Common myeloid progenitor, CD34-positive (primary cell): ENCODE data around the gene BIVM.

ENCODE experiments used
- CTCF ChIA-PET: fragments of 350-600 bp; sonication (Branson Sonifier 250); formaldehyde crosslinking; loops from one replicate; lab custom pipeline; 2021; ENCODE audit warnings: antibody characterized with exemption; lab: Charles Lee
- POLR2A ChIA-PET: fragments of 350-600 bp; sonication (Branson Sonifier 250); formaldehyde crosslinking; loops from one replicate; lab custom pipeline; 2021; ENCODE audit warnings: antibody characterized with exemption; lab: Charles Lee
- DNase-seq, 3 donors: peaks; one replicate each; pipeline versions ENCODE4 v3.0.0 to v3.0.0-alpha.2; 2013
- H3K27ac ChIP-seq, 2 experiments: 1 replicate in 1 of 2; 2 replicates in 1 of 2; pipeline ENCODE4 v1.7.0; 2013; ENCODE audit warnings: inconsistent platforms in 2 of 2, low read length in 2 of 2, mild to moderate bottlenecking in 2 of 2, low read depth in 1 of 2, moderate library complexity in 1 of 2; ENCODE audit not compliant: severe bottlenecking in 2 of 2, insufficient read depth in 1 of 2, poor library complexity in 1 of 2
- H3K27me3 ChIP-seq, 5 experiments: replicated peaks in 2 of 5; 1 replicate in 3 of 5; 2 replicates in 2 of 5; pipeline versions ENCODE4 v1.6.1 to v1.7.0; 2013; ENCODE audit warnings: low read length in 4 of 5, mild to moderate bottlenecking in 2 of 5, moderate library complexity in 2 of 5, inconsistent platforms in 1 of 5; ENCODE audit not compliant: insufficient read depth in 5 of 5, control insufficient read depth in 4 of 5
- H3K36me3 ChIP-seq, 4 experiments: 1 replicate in 2 of 4; 2 replicates in 2 of 4; pipeline versions ENCODE4 v1.6.1 to v1.7.0; 2013; ENCODE audit warnings: low read length in 3 of 4, control low read depth in 1 of 4, mild to moderate bottlenecking in 1 of 4; ENCODE audit not compliant: control insufficient read depth in 4 of 4, insufficient read depth in 4 of 4
- H3K4me1 ChIP-seq, 4 experiments: 1 replicate in 3 of 4; 2 replicates in 1 of 4; pipeline versions ENCODE4 v1.6.1 to v1.7.1; 2013; ENCODE audit warnings: low read length in 3 of 4, mild to moderate bottlenecking in 3 of 4, control low read depth in 1 of 4, inconsistent platforms in 1 of 4, moderate library complexity in 1 of 4; ENCODE audit not compliant: control insufficient read depth in 4 of 4, insufficient read depth in 4 of 4; ENCODE audit errors: control extremely low read depth in 1 of 4
- H3K4me3 ChIP-seq, 7 experiments: 1 replicate in 4 of 7; 2 replicates in 3 of 7; pipeline versions ENCODE4 v1.5.1 to v1.7.0; 2013; ENCODE audit warnings: mild to moderate bottlenecking in 7 of 7, low read length in 6 of 7, moderate library complexity in 6 of 7, inconsistent platforms in 2 of 7, low read depth in 2 of 7, control low read depth in 1 of 7; ENCODE audit not compliant: insufficient read depth in 4 of 7, control insufficient read depth in 1 of 7; ENCODE audit errors: extremely low read depth in 1 of 7
- H3K9me3 ChIP-seq, 5 experiments: 1 replicate in 4 of 5; 2 replicates in 1 of 5; pipeline versions ENCODE4 v1.6.1 to v1.7.1; 2013; ENCODE audit warnings: low read length in 4 of 5, mild to moderate bottlenecking in 2 of 5, inconsistent platforms in 1 of 5, low read depth in 1 of 5, moderate library complexity in 1 of 5; ENCODE audit not compliant: control insufficient read depth in 4 of 5, insufficient read depth in 2 of 5; ENCODE audit errors: control extremely low read depth in 1 of 5
- WGBS: methylation state at CpG from one replicate; pipeline ENCODE4 v1.1.5; 2013; ENCODE audit not compliant: insufficient coverage; 5-methylcytosine and 5-hydroxymethylcytosine counted together

The BIVM gene

DNA sequence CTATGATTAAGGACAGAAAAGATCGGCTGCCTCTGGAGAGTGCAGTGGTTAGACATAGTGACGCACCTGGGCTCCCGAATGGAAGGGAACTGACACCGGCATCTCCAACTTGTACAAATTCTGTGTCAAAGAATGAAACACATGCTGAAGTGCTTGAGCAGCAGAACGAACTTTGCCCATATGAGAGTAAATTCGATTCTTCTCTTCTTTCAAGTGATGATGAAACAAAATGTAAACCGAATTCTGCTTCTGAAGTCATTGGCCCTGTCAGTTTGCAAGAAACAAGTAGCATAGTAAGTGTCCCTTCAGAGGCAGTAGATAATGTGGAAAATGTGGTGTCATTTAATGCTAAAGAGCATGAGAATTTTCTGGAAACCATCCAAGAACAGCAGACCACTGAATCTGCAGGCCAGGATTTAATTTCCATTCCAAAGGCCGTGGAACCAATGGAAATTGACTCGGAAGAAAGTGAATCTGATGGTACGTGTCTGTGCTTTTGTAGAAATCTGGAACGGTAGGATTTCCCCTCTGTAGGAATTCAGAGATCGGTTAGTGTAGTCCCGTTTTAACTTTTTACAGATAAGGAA lies 63.8 kb downstream of the BIVM start:
- no peak overlapping the region for H3K27ac ChIP-seq
- peaks cover 0 to 6% (median 0%) of the 10 kb centered on the region in 5 experiments for H3K9me3 ChIP-seq
- ChIA-PET POLR2A (interaction anchor here (0.6 kb wide), 1 partner anchor 26 kb away, joined by 3 read pairs; no protein-coding TSS in a partner anchor), CTCF (interaction anchor here (1.5 kb wide), 1 partner anchor 8 kb away, joined by 9 read pairs; no protein-coding TSS in a partner anchor)
- H3K4me3 ChIP-seq: no peak overlapping the region
- H3K4me1 ChIP-seq: peaks cover 0 to 5% (median 2%) of the 10 kb centered on the region in 4 experiments
- H3K27me3 ChIP-seq: no peaks in the 10 kb centered on the region
- 97% methylated on average over 12 of the region's 13 CpGs for WGBS
- DNase-seq: no peak
- H3K36me3 ChIP-seq: peaks cover 36 to 96% (median 69%) of the 10 kb centered on the region in 4 experiments

DNA sequence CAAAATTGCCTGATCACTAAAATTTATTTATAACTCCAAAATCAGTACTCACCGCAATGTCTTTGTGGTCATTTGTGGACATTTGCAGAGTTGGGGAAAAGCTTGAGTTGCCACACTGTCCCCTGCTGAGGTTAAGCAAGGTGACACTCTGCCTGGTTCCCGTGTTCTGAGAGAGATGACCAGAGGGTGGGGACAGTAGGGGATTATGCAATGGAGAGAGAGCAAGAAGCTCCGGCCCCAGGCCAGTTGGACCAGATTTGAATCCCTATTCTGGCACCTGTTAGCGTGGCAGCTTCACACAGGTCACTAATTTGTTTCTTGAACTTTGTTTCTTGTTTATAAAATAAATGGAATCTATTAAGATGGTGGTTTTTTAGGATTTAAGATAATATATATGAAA lies 64.7 kb downstream of the BIVM start:
- ChIA-PET CTCF (interaction anchor here (1.1 to 1.6 kb wide), 2 partner anchors 15 to 17 kb away, joined by 3 to 6 read pairs; partner anchors contain the start of gene ERCC5), POLR2A (no interaction called here)
- H3K9me3 ChIP-seq: peaks cover 0 to 6% (median 0%) of the 10 kb centered on the region in 5 experiments
- H3K27me3 ChIP-seq: no peaks in the 10 kb centered on the region
- DNase-seq: no peak
- H3K4me3 ChIP-seq: no peak overlapping the region
- no peak overlapping the region for H3K27ac ChIP-seq
- 100% methylated on average over 2 of the region's 4 CpGs for WGBS
- H3K36me3 ChIP-seq: peaks cover 43 to 96% (median 71%) of the 10 kb centered on the region in 4 experiments
- peaks cover 0 to 5% (median 2%) of the 10 kb centered on the region in 4 experiments for H3K4me1 ChIP-seq

DNA sequence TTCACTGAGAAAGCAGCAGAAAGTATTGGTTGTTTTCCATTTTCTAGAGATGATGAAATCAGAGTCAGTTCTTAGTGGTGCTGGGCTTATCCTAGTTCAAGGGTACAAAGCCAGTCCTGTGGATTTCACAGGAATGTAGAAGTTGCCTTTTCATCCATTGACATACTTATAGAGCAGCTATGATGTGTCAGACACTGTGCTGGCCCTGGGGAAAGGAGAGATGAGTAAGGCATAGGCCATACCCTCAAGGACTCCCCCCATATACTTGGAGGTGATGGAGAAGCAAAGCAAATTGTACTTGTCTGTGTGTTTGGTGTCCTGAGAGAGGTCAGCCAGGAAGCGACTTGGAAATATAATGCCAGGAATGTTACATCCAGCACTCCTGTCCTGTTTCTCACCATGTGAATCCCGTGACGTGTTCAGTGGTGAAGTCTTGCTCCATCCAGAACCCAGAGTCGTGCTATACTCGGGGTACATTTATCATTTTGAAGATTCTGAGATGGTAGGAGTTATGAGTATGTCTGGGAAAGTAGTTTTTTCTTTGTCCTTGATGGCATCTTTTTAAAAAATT lies 69.5 kb downstream of the BIVM start:
- POLR2A ChIA-PET: no interaction called here
- CTCF ChIA-PET: interaction anchor here (1.2 kb wide), 1 partner anchor 12 kb away, joined by 6 read pairs; no protein-coding TSS in a partner anchor
- 100% methylated on average over 3 of the region's 5 CpGs for WGBS
- DNase-seq: no peak
- Histone ChIP-seq H3K9me3 (peaks cover 0 to 6% (median 0%) of the 10 kb centered on the region in 5 experiments), H3K36me3 (peaks cover 29 to 78% (median 56%) of the 10 kb centered on the region in 4 experiments), H3K4me3 (no peak overlapping the region), H3K4me1 (peaks cover 0 to 5% (median 2%) of the 10 kb centered on the region in 4 experiments), H3K27ac (no peak overlapping the region), H3K27me3 (no peaks in the 10 kb centered on the region)

DNA sequence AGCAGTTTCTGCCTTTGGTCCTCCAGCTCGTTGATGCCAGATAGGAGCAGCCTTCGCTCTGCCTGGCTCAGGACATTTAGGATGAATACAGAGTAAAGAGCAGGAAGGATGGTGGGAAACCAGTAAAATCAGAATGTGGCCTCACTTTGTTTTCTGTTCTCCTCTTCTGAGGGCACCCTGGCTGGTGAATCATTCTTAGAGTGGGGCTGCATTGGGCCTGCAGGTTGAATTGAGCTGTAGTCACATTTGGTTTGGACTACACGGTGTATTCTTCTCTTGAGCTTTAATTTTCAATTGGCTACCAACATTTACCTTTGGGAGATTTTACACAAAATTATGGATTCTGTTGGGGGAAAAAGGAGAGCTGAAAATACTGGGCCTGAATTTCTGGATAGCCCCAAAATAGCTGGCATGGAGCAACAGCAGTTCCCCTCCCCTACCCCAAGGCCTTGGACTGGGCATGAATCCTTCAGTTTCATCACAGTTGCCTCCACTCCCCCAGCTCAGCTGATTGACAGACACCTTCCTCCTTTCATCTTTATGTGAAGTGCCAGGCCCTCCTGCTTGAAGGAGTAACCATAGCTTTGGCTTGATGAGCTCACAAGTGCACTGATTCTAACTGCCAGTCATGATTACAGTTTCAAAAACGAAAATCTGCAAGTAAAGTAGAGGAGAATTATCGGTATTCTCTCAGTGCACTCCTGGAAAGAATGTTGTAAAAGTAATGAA lies 71.2 kb downstream of the BIVM start:
- H3K4me1 ChIP-seq: peaks cover 0 to 5% (median 2%) of the 10 kb centered on the region in 4 experiments
- H3K4me3 ChIP-seq: no peak overlapping the region
- peak in 1 of 3 donors; percentile 7 for DNase-seq
- 73% methylated on average over 4 of the region's 5 CpGs for WGBS
- no peaks in the 10 kb centered on the region for H3K27me3 ChIP-seq
- peaks cover 30 to 74% (median 52%) of the 10 kb centered on the region in 4 experiments for H3K36me3 ChIP-seq
- ChIA-PET CTCF (interaction anchor here (0.7 to 1.8 kb wide), 13 partner anchors 8 to 985 kb away, joined by 3 to 9 read pairs (median 3); no protein-coding TSS in a partner anchor), POLR2A (no interaction called here)
- H3K9me3 ChIP-seq: no peaks in the 10 kb centered on the region
- peak overlapping the region in 1 of 2 experiments; percentile 9 for H3K27ac ChIP-seq

DNA sequence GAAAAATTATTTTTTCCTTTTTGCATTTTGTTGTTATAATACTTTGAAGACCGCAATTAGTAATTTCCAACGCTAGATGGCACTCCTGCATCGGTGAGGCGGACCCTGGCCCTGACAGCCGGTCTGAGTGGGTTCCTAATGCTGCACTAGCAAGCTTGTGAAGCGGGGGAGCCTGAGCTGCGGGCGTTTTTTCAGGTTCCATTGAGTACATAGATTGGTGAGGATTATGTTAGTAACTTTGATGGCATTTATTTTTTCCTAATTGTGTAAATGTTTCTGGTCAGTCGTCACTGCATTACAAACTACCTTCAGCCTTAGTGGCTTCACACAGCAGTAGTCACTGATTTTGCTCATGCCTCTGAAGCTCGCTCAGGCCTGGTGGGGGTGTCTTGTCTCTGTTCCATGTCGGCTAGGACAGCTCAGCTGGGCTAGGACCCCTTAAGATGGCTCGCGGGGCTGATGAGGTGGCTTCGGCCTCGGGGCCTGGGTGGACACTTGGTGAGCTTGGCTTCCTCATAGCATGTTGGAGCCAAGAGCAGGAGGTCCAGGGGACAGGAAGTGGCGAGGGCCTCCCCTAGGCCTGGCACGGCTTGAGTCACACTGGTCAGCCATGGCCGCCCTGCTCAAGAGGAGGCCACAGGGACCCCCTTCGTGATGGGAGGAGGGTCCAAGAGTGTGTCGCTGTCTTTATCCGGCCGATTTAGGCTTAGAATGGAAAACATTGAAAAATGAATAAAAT lies 71.9 kb downstream of the BIVM start:
- Histone ChIP-seq H3K36me3 (peaks cover 28 to 75% (median 54%) of the 10 kb centered on the region in 4 experiments), H3K9me3 (no peaks in the 10 kb centered on the region), H3K27ac (no peak overlapping the region), H3K4me3 (no peak overlapping the region), H3K27me3 (no peaks in the 10 kb centered on the region), H3K4me1 (peaks cover 0 to 5% (median 2%) of the 10 kb centered on the region in 4 experiments)
- 67% methylated on average over 21 of the region's 22 CpGs for WGBS
- ChIA-PET POLR2A (no interaction called here), CTCF (interaction anchor here (0.7 to 1.8 kb wide), 13 partner anchors 9 to 985 kb away, joined by 3 to 9 read pairs (median 3); no protein-coding TSS in a partner anchor)
- DNase-seq: peak; percentile 54 to 75 (median 74)

DNA sequence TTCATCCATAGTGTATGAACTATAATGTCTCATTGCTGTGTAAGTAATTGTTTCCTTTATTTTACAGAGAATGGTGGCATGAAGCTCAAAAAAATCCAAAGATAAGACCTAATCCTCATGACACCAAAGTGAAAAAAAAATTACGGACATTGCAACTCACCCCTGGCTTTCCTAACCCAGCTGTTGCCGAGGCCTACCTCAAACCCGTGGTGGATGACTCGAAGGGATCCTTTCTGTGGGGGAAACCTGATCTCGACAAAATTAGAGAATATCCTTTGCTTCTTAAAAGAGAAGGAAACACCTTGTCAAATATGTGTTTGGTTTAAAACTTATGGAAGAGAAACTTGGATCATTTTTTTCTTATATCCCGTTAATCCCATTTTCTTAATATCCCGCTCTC lies 73.2 kb downstream of the BIVM start:
- no peak overlapping the region for H3K4me3 ChIP-seq
- no peaks in the 10 kb centered on the region for H3K9me3 ChIP-seq
- WGBS: 96% methylated on average over 4 of the region's 7 CpGs
- peaks cover 34 to 71% (median 52%) of the 10 kb centered on the region in 4 experiments for H3K36me3 ChIP-seq
- ChIA-PET POLR2A (no interaction called here), CTCF (no interaction called here)
- no peaks in the 10 kb centered on the region for H3K27me3 ChIP-seq
- DNase-seq: no peak
- H3K4me1 ChIP-seq: peaks cover 0 to 3% (median 1%) of the 10 kb centered on the region in 4 experiments
- H3K27ac ChIP-seq: no peak overlapping the region
